Spleen (tissue), 11 donors: ENCODE results near the gene SHOC2. TPM values are rescaled to one million over a fixed set of nuclear protein-coding genes. Genes with fewer than 3 reads are reported as not detected.

ENCODE experiments used
- DNase-seq: peaks from one replicate; pipeline ENCODE4 v3.0.0-alpha.2; 2020
- H3K27ac ChIP-seq, 8 donors: fragments of 200-600 bp; sonication (generic) in 7 of 8; 1 replicate in 4 of 8; 2 replicates in 4 of 8; pipeline versions ENCODE4 v1.5.0 to v1.8.0; 2016 to 2021; ENCODE audit warnings: inconsistent platforms in 4 of 8, mild to moderate bottlenecking in 4 of 8, moderate library complexity in 1 of 8
- H3K27me3 ChIP-seq, 7 donors: fragments of 200-600 bp; sonication (generic) in 6 of 7; replicated peaks in 1 of 7; 1 replicate in 4 of 7; 2 replicates in 3 of 7; pipeline versions ENCODE4 v1.5.0 to v1.8.0; 2016 to 2021; ENCODE audit warnings: inconsistent platforms in 3 of 7, mild to moderate bottlenecking in 1 of 7
- H3K36me3 ChIP-seq, 6 donors: fragments of 200-600 bp; sonication (generic) in 5 of 6; 1 replicate in 4 of 6; 2 replicates in 2 of 6; pipeline versions ENCODE4 v1.5.0 to v1.8.0; 2016 to 2021; ENCODE audit warnings: inconsistent platforms in 2 of 6
- H3K4me1 ChIP-seq, 6 donors: fragments of 200-600 bp; sonication (generic) in 5 of 6; 1 replicate in 3 of 6; 2 replicates in 3 of 6; pipeline versions ENCODE4 v1.5.0 to v1.8.0; 2016 to 2021; ENCODE audit warnings: inconsistent platforms in 3 of 6
- H3K4me3 ChIP-seq, 8 donors: fragments of 200-600 bp; sonication (generic) in 7 of 8; 1 replicate in 4 of 8; 2 replicates in 4 of 8; pipeline versions ENCODE4 v1.5.0 to v1.8.0; 2016 to 2021; ENCODE audit warnings: inconsistent platforms in 4 of 8, mild to moderate bottlenecking in 4 of 8, moderate library complexity in 2 of 8
- H3K9me3 ChIP-seq, 8 donors: fragments of 200-600 bp; sonication (generic) in 7 of 8; 1 replicate in 4 of 8; 2 replicates in 4 of 8; pipeline versions ENCODE4 v1.5.0 to v1.8.0; 2016 to 2021; ENCODE audit warnings: inconsistent platforms in 4 of 8
- POLR2A ChIP-seq, 3 donors: fragments of 450-650 bp; IDR thresholded peaks; one replicate each; pipeline ENCODE4 v1.5.1; 2017; ENCODE audit warnings: antibody characterized with exemption in 3 of 3, mild to moderate bottlenecking in 1 of 3
- POLR2AphosphoS5 ChIP-seq, 3 donors: sonication (generic); formaldehyde crosslinking; IDR thresholded peaks; one replicate each; pipeline ENCODE4 v1.5.1; 2017; ENCODE audit warnings: antibody characterized with exemption in 3 of 3
- WGBS, 5 donors: extraction: QIAGEN DNeasy Blood & Tissue Kit in 3 of 5; methylation state at CpG; one replicate each; pipeline versions ENCODE4 v1.1.5 to v1.1.7; 2013 to 2018; 5-methylcytosine and 5-hydroxymethylcytosine counted together
- intact Hi-C: fragments of 100-400 bp; cut with DNase I; formaldehyde crosslinking; loops from one replicate; pipeline ENCODE4 v1.15.0; 2023; ENCODE audit warnings: low total_unique reads
- polyA plus RNA-seq, 3 donors: library from polyadenylated mRNA; stranded (reverse); fragments of 200-250 nt; gene quantifications; one replicate each; pipeline ENCODE4 v1.2.1, GENCODE V29; 2013
- total RNA-seq, 7 donors: library from RNA; depleted of rRNA in 3 of 7; stranded (reverse); fragments of >200 nt in 3 of 7; fragmentation: NEBNext Ultra II Directional in 4 of 7; extraction: Animal tissue kit (Norgen Biotek cat#: 25700) in 4 of 7; gene quantifications; one replicate each; pipeline versions ENCODE4 v1.1.0 to v1.2.1, GENCODE V29; 2016 to 2021
- TF ChIP-seq, protein P1 (sequence below), 11 experiments: fragments of 200-600 bp in 7 of 11; fragments of 450-650 bp in 4 of 11; sonication (generic) in 4 of 11; IDR thresholded peaks in 8 of 11; conservative IDR thresholded peaks in 3 of 11; 1 replicate in 7 of 11; 2 replicates in 4 of 11; pipeline versions ENCODE4 v1.4.0 to v1.8.0; 2016 to 2021; ENCODE audit warnings: antibody characterized with exemption in 11 of 11, inconsistent platforms in 4 of 11, mild to moderate bottlenecking in 1 of 11
- donor health status: healthy with polysubstance abuse.
- donor health status: DM: no; HTN: no; CAD: no; lungs with moderate emphysema.
- donor health status: DM: no; HTN: no; CAD: no.
- donor health status: Bipolar disorder and iron deficiency.
- donor health status: healthy.
- donor health status: DM: no; HTN: no; CAD: no.
- donor health status: DM: yes; HTN: yes; CAD: no.

The SHOC2 gene
- total and polyA plus RNA-seq, 10 donors = 17.6 to 80.4 (median 64.6) TPM

GRCh38 chr10:110972231-110973134, 53.1 kb downstream of the SHOC2 start:
- H3K9me3 ChIP-seq = no peaks in the 10 kb centered on the region
- H3K4me3 ChIP-seq = no peak overlapping the region
- intact Hi-C loops = no loop called here
- no peaks in the 10 kb centered on the region for H3K27me3 ChIP-seq
- no peak for DNase-seq
- WGBS, 5 donors = 81 to 91% (median 85%) methylated on average over 5 of the region's 5 CpGs
- no peak overlapping the region for H3K27ac ChIP-seq
- TF ChIP-seq POLR2A (IDR thresholded peaks at IDR 0.05) (no peak), POLR2AphosphoS5 (IDR thresholded peaks at IDR 0.05) (no peak)
- TF ChIP-seq, protein P1, sequence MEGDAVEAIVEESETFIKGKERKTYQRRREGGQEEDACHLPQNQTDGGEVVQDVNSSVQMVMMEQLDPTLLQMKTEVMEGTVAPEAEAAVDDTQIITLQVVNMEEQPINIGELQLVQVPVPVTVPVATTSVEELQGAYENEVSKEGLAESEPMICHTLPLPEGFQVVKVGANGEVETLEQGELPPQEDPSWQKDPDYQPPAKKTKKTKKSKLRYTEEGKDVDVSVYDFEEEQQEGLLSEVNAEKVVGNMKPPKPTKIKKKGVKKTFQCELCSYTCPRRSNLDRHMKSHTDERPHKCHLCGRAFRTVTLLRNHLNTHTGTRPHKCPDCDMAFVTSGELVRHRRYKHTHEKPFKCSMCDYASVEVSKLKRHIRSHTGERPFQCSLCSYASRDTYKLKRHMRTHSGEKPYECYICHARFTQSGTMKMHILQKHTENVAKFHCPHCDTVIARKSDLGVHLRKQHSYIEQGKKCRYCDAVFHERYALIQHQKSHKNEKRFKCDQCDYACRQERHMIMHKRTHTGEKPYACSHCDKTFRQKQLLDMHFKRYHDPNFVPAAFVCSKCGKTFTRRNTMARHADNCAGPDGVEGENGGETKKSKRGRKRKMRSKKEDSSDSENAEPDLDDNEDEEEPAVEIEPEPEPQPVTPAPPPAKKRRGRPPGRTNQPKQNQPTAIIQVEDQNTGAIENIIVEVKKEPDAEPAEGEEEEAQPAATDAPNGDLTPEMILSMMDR (IDR thresholded peaks at IDR 0.05 in 8 of 11, conservative IDR thresholded peaks at IDR 0.05 in 3 of 11) = no peak
- peaks cover 0 to 2% (median 0%) of the 10 kb centered on the region in 6 donors for H3K36me3 ChIP-seq
- peaks cover 0 to 74% (median 13%) of the 10 kb centered on the region in 6 donors for H3K4me1 ChIP-seq

DNA sequence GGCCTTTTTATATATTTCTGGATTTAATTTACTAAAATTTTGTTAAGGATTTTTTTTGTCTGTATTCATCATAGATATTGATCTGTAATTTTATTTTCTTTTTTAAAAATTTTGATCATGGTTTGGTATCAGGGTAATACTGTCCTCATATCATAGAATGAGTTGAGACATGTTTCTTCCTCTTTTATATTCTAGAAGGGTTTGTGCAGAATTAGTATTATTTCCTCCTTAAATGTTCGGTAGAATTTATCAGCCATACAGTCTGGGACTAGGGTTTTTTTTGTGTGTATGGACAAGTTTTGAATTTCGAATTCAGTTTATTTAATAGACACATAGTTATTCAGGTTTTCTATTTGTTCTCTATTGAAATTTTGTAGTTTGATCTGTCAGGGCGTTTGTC, 54.0 kb downstream of the SHOC2 start:
- DNase-seq = no peak
- Histone ChIP-seq H3K27me3 (no peaks in the 10 kb centered on the region), H3K36me3 (no peaks in the 10 kb centered on the region), H3K9me3 (no peaks in the 10 kb centered on the region), H3K4me3 (no peak overlapping the region), H3K27ac (no peak overlapping the region), H3K4me1 (peaks cover 0 to 75% (median 13%) of the 10 kb centered on the region in 6 donors)
- 61 to 73% (median 65%) methylated on average over 3 of the region's 3 CpGs for WGBS, 5 donors
- TF ChIP-seq POLR2AphosphoS5 (IDR thresholded peaks at IDR 0.05) = no peak
- intact Hi-C loops = no loop called here

DNA sequence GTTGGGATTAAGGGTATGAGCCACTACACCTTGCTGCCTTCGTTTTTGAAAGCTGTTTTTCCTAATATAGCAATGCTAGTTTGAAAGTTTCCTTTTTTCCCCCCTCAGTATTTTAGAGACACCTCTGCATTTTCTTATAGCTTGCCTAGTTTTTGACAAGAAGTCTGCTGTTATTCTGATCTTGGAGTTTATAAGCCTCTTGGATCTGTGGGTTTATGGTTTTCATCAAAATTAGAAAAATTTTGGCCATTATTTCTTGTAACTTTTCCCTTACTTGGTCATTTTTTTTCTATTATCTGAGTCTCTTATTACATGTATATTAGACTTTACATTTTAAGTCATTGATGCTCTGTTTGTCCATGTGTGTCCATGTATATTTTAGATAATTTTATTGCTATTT, 57.2 kb downstream of the SHOC2 start:
- Histone ChIP-seq H3K36me3 (no peaks in the 10 kb centered on the region), H3K4me3 (no peak overlapping the region), H3K27ac (no peak overlapping the region), H3K4me1 (peaks cover 0 to 80% (median 11%) of the 10 kb centered on the region in 6 donors), H3K27me3 (no peaks in the 10 kb centered on the region), H3K9me3 (no peaks in the 10 kb centered on the region)
- TF ChIP-seq POLR2AphosphoS5 (IDR thresholded peaks at IDR 0.05) = no peak
- TF ChIP-seq, protein P1 (IDR thresholded peaks at IDR 0.05 in 8 of 11, conservative IDR thresholded peaks at IDR 0.05 in 3 of 11) = no peak
- TF ChIP-seq POLR2A (IDR thresholded peaks at IDR 0.05) = no peak
- DNase-seq = no peak
- intact Hi-C loops = no loop called here
- whole genome bisulfite sequencing, 5 donors = 82 to 95% (median 88%) methylated on average over 1 of the region's 1 CpG

GRCh38 chr10:110977662-110978061, 58.3 kb downstream of the SHOC2 start:
- intact Hi-C loops = no loop called here
- no peak for TF ChIP-seq POLR2A (IDR thresholded peaks at IDR 0.05)
- TF ChIP-seq, protein P1 (IDR thresholded peaks at IDR 0.05 in 8 of 11, conservative IDR thresholded peaks at IDR 0.05 in 3 of 11) = no peak
- no peak for TF ChIP-seq POLR2AphosphoS5 (IDR thresholded peaks at IDR 0.05)
- no peak overlapping the region for H3K4me3 ChIP-seq
- no peak for DNase-seq
- WGBS, 5 donors = 90 to 100% (median 95%) methylated on average over 2 of the region's 2 CpGs
- no peak overlapping the region for H3K27ac ChIP-seq
- no peaks in the 10 kb centered on the region for H3K27me3 ChIP-seq
- H3K36me3 ChIP-seq = no peaks in the 10 kb centered on the region
- H3K4me1 ChIP-seq = peaks cover 0 to 75% (median 7%) of the 10 kb centered on the region in 6 donors
- no peaks in the 10 kb centered on the region for H3K9me3 ChIP-seq
